T-cell (primary cell): Measurements from ENCODE around the gene KIF26A. TPM values are rescaled to one million over a fixed set of nuclear protein-coding genes. Genes with fewer than 3 reads are reported as not detected.

ENCODE experiments used
- ATAC-seq, 4 experiments: fragments of 200-7000 bp in 3 of 4; fragments of 150-1000 bp in 1 of 4; cut with Tn5 transposase; replicated peaks in 1 of 4; 1 replicate in 3 of 4; 2 replicates in 1 of 4; pipeline ENCODE4 v1.10.0; 2021; ENCODE audit warnings: moderate library complexity in 3 of 4, mild to moderate bottlenecking in 2 of 4, moderate number of reproducible peaks in 1 of 4
- CTCF ChIA-PET, 2 donors: fragments of 300-600 bp; sonication (Branson Sonifier 250); formaldehyde crosslinking; loops; one replicate each; lab custom pipeline; 2022; ENCODE audit warnings: antibody characterized with exemption in 2 of 2; lab: Charles Lee
- POLR2A ChIA-PET, 2 donors: fragments of 300-600 bp; sonication (Branson Sonifier 250); formaldehyde crosslinking; loops; one replicate each; lab custom pipeline; 2022; ENCODE audit warnings: antibody characterized with exemption in 2 of 2; lab: Charles Lee
- DNase-seq, 35 experiments: peaks; one replicate each; pipeline versions ENCODE4 v3.0.0 to v3.0.0-alpha.2; 2013 to 2023
- H3K27ac ChIP-seq: one replicate; pipeline ENCODE4 v1.5.1; 2013; ENCODE audit warnings: low read length
- H3K27me3 ChIP-seq, 2 experiments: replicated peaks in 1 of 2; 1 replicate in 1 of 2; 2 replicates in 1 of 2; pipeline versions ENCODE4 v1.6.1 to v1.7.0; 2013; ENCODE audit warnings: low read length in 1 of 2, mixed read lengths in 1 of 2; ENCODE audit not compliant: control insufficient read depth in 2 of 2, insufficient read depth in 2 of 2; ENCODE audit errors: extremely low read depth in 1 of 2
- H3K36me3 ChIP-seq, 2 donors: 1 replicate in 1 of 2; 2 replicates in 1 of 2; pipeline versions ENCODE4 v1.6.1 to v1.7.0; 2013; ENCODE audit warnings: low read length in 1 of 2; ENCODE audit not compliant: control insufficient read depth in 2 of 2, insufficient read depth in 1 of 2; ENCODE audit errors: extremely low read depth in 1 of 2
- H3K4me1 ChIP-seq, 2 experiments: 1 replicate in 1 of 2; 2 replicates in 1 of 2; pipeline versions ENCODE4 v1.6.1 to v1.7.0; 2013; ENCODE audit warnings: low read length in 2 of 2, mixed read lengths in 1 of 2; ENCODE audit not compliant: insufficient read depth in 2 of 2, control insufficient read depth in 1 of 2; ENCODE audit errors: extremely low read depth in 1 of 2
- H3K4me3 ChIP-seq, 2 donors: 1 replicate in 1 of 2; 2 replicates in 1 of 2; pipeline versions ENCODE4 v1.5.1 to v1.7.0; 2013; ENCODE audit warnings: mild to moderate bottlenecking in 2 of 2, low read length in 1 of 2, moderate library complexity in 1 of 2; ENCODE audit not compliant: control insufficient read depth in 1 of 2; ENCODE audit errors: extremely low read depth in 1 of 2
- H3K9me3 ChIP-seq: 2 replicates; pipeline ENCODE4 v1.7.0; 2013
- H3K27ac Mint-ChIP-seq, 2 donors: one replicate each; pipeline ENCODE4 v1.8.0; 2020 to 2021; ENCODE audit warnings: mild to moderate bottlenecking in 2 of 2, mixed read lengths in 2 of 2
- H3K27me3 Mint-ChIP-seq, 2 donors: one replicate each; pipeline ENCODE4 v1.8.0; 2021 to 2022; ENCODE audit warnings: mixed read lengths in 2 of 2
- H3K36me3 Mint-ChIP-seq: one replicate; pipeline ENCODE4 v1.8.0; 2021; ENCODE audit warnings: mixed read lengths
- H3K4me1 Mint-ChIP-seq, 3 donors: one replicate each; pipeline ENCODE4 v1.8.0; 2020 to 2022; ENCODE audit warnings: mixed read lengths in 3 of 3, mild to moderate bottlenecking in 1 of 3
- H3K4me3 Mint-ChIP-seq, 3 donors: one replicate each; pipeline ENCODE4 v1.8.0; 2020 to 2022; ENCODE audit warnings: mild to moderate bottlenecking in 3 of 3, mixed read lengths in 3 of 3, moderate library complexity in 3 of 3
- H3K9me3 Mint-ChIP-seq, 3 donors: one replicate each; pipeline ENCODE4 v1.8.0; 2020 to 2022; ENCODE audit warnings: mixed read lengths in 3 of 3
- WGBS: methylation state at CpG from one replicate; pipeline ENCODE4 v1.1.5; 2013; ENCODE audit warnings: missing lambda C conversion rate; ENCODE audit not compliant: insufficient coverage; 5-methylcytosine and 5-hydroxymethylcytosine counted together
- total RNA-seq, 35 experiments: library from RNA in 6 of 35; stranded (reverse) in 6 of 35; fragments of 120-200 nt in 1 of 35; gene quantifications; one replicate each; pipeline versions ENCODE4 v1.2.1 to v1.2.4 and lab custom pipeline; 2013 to 2026

The KIF26A gene
- total RNA-seq, 5 donors from 2014 or later (not counting 1 experiment from before 2014, with no cell fraction given), result 0.07 to 1.6 (median 0.44) TPM

GRCh38 chr14:104154246-104154645 lies 15.9 kb downstream of the KIF26A start:
- no peak overlapping the region for H3K27ac Mint-ChIP-seq
- CTCF ChIA-PET, result no interaction called here
- no peak overlapping the region for H3K27ac ChIP-seq
- H3K36me3 ChIP-seq, result no peaks in the 10 kb centered on the region
- ATAC-seq (no peak), DNase-seq (no peak)
- no peaks in the 10 kb centered on the region for H3K4me1 Mint-ChIP-seq
- H3K27me3 Mint-ChIP-seq, result peaks cover 0 to 4% of the 10 kb centered on the region in 2 donors
- H3K9me3 ChIP-seq, result no peaks in the 10 kb centered on the region
- H3K36me3 Mint-ChIP-seq, result no peaks in the 10 kb centered on the region
- POLR2A ChIA-PET, result no interaction called here
- no peaks in the 10 kb centered on the region for H3K9me3 Mint-ChIP-seq
- H3K27me3 ChIP-seq, result peaks cover 0 to 31% of the 10 kb centered on the region in 2 experiments
- no peak overlapping the region for H3K4me3 Mint-ChIP-seq
- no peak overlapping the region for H3K4me3 ChIP-seq
- 83% methylated on average over 15 of the region's 15 CpGs for WGBS
- H3K4me1 ChIP-seq, result peaks cover 0 to 8% of the 10 kb centered on the region in 2 experiments

- WGBS, result 86% methylated on average over 28 of the region's 29 CpGs
- Mint-ChIP-seq H3K9me3 (no peaks in the 10 kb centered on the region), H3K27me3 (peaks cover 0 to under 1% of the 10 kb centered on the region in 2 donors), H3K27ac (no peak overlapping the region), H3K4me3 (no peak overlapping the region), H3K36me3 (no peaks in the 10 kb centered on the region), H3K4me1 (no peaks in the 10 kb centered on the region)
- H3K36me3 ChIP-seq, result no peaks in the 10 kb centered on the region
- DNase-seq, result no peak
- ChIA-PET POLR2A (no interaction called here), CTCF (no interaction called here)
- H3K4me3 ChIP-seq, result no peak overlapping the region
- H3K27ac ChIP-seq, result no peak overlapping the region
- peaks cover 0 to 21% of the 10 kb centered on the region in 2 experiments for H3K27me3 ChIP-seq
- no peaks in the 10 kb centered on the region for H3K9me3 ChIP-seq
- no peak for ATAC-seq
- no peaks in the 10 kb centered on the region for H3K4me1 ChIP-seq
These were observed 17.1 kb downstream of the KIF26A start for GRCh38 chr14:104155513-104155912.

- CTCF ChIA-PET, result no interaction called here
- DNase-seq, result no peak
- WGBS, result 92% methylated on average over 4 of the region's 5 CpGs
These were observed 17.8 kb downstream of the KIF26A start for GRCh38 chr14:104156142-104156541.

GRCh38 chr14:104157016-104157928 lies 18.9 kb downstream of the KIF26A start:
- H3K36me3 Mint-ChIP-seq, result no peaks in the 10 kb centered on the region
- H3K27me3 Mint-ChIP-seq, result no peaks in the 10 kb centered on the region
- no peaks in the 10 kb centered on the region for H3K9me3 Mint-ChIP-seq
- Histone ChIP-seq H3K4me3 (no peak overlapping the region), H3K36me3 (no peaks in the 10 kb centered on the region), H3K27ac (no peak overlapping the region), H3K4me1 (no peaks in the 10 kb centered on the region), H3K27me3 (peaks cover 0 to 12% of the 10 kb centered on the region in 2 experiments), H3K9me3 (no peaks in the 10 kb centered on the region)
- POLR2A ChIA-PET, result no interaction called here
- no peaks in the 10 kb centered on the region for H3K4me1 Mint-ChIP-seq
- CTCF ChIA-PET, result no interaction called here
- DNase-seq, result no peak
- no peak overlapping the region for H3K4me3 Mint-ChIP-seq
- H3K27ac Mint-ChIP-seq, result no peak overlapping the region
- ATAC-seq, result no peak
- whole genome bisulfite sequencing, result 81% methylated on average over 31 of the region's 42 CpGs

More at GRCh38 chr14:104156142-104156541, 17.8 kb downstream of the KIF26A start:
- H3K4me3 ChIP-seq, result no peak overlapping the region
- H3K27me3 ChIP-seq, result peaks cover 0 to 15% of the 10 kb centered on the region in 2 experiments
- H3K27ac Mint-ChIP-seq, result no peak overlapping the region
- H3K36me3 Mint-ChIP-seq, result no peaks in the 10 kb centered on the region
- no peaks in the 10 kb centered on the region for H3K9me3 ChIP-seq
- H3K4me1 ChIP-seq, result no peaks in the 10 kb centered on the region
- H3K27ac ChIP-seq, result no peak overlapping the region
- H3K9me3 Mint-ChIP-seq, result no peaks in the 10 kb centered on the region
- H3K27me3 Mint-ChIP-seq, result no peaks in the 10 kb centered on the region
- no peak overlapping the region for H3K4me3 Mint-ChIP-seq
- no peaks in the 10 kb centered on the region for H3K36me3 ChIP-seq
- no peaks in the 10 kb centered on the region for H3K4me1 Mint-ChIP-seq
- POLR2A ChIA-PET, result no interaction called here
- no peak for ATAC-seq

- no peak for ATAC-seq
- H3K9me3 ChIP-seq, result no peaks in the 10 kb centered on the region
- H3K27me3 ChIP-seq, result peaks cover 0 to 6% of the 10 kb centered on the region in 2 experiments
- no peaks in the 10 kb centered on the region for H3K27me3 Mint-ChIP-seq
- H3K27ac ChIP-seq, result no peak overlapping the region
- ChIA-PET POLR2A (no interaction called here), CTCF (no interaction called here)
- H3K27ac Mint-ChIP-seq, result no peak overlapping the region
- 87% methylated on average over 43 of the region's 51 CpGs for WGBS
- no peaks in the 10 kb centered on the region for H3K36me3 ChIP-seq
- H3K4me1 ChIP-seq, result no peaks in the 10 kb centered on the region
- no peak overlapping the region for H3K4me3 ChIP-seq
- no peak for DNase-seq
- no peak overlapping the region for H3K4me3 Mint-ChIP-seq
- H3K9me3 Mint-ChIP-seq, result no peaks in the 10 kb centered on the region
- no peaks in the 10 kb centered on the region for H3K4me1 Mint-ChIP-seq
- no peaks in the 10 kb centered on the region for H3K36me3 Mint-ChIP-seq
These were observed 20.7 kb downstream of the KIF26A start for GRCh38 chr14:104158827-104159798.

GRCh38 chr14:104159990-104160389 lies 21.6 kb downstream of the KIF26A start:
- Histone ChIP-seq H3K36me3 (no peaks in the 10 kb centered on the region), H3K4me3 (no peak overlapping the region), H3K27me3 (peaks cover 0 to 2% of the 10 kb centered on the region in 2 experiments), H3K27ac (no peak overlapping the region), H3K4me1 (no peaks in the 10 kb centered on the region), H3K9me3 (no peaks in the 10 kb centered on the region)
- ATAC-seq (no peak), DNase-seq (no peak)
- WGBS, result 72% methylated on average over 5 of the region's 9 CpGs
- Mint-ChIP-seq H3K4me3 (no peak overlapping the region), H3K36me3 (no peaks in the 10 kb centered on the region), H3K4me1 (no peaks in the 10 kb centered on the region), H3K27ac (no peak overlapping the region), H3K27me3 (no peaks in the 10 kb centered on the region), H3K9me3 (no peaks in the 10 kb centered on the region)
- POLR2A ChIA-PET, result no interaction called here
- CTCF ChIA-PET, result no interaction called here
